Breast epithelium (tissue), 4 donors: ENCODE results near the gene SRGAP1. TPM values are rescaled to one million over a fixed set of nuclear protein-coding genes. Genes with fewer than 3 reads are reported as not detected.

ENCODE experiments used
- DNase-seq, 2 donors: peaks; one replicate each; pipeline ENCODE4 v3.0.0-alpha.2; 2019; ENCODE audit warnings: low spot score in 2 of 2
- H3K27ac ChIP-seq, 2 donors: fragments of 200-600 bp; sonication (generic) in 1 of 2; one replicate each; pipeline ENCODE4 v1.5.1; 2016 to 2019; ENCODE audit warnings: mild to moderate bottlenecking in 1 of 2
- H3K27me3 ChIP-seq, 2 donors: fragments of 200-600 bp; sonication (generic) in 1 of 2; one replicate each; pipeline versions ENCODE4 v1.5.1 to v1.6.0; 2017 to 2019; ENCODE audit warnings: control low read depth in 1 of 2, mild to moderate bottlenecking in 1 of 2
- H3K36me3 ChIP-seq: fragments of 200-600 bp; one replicate; pipeline ENCODE4 v1.5.1; 2019
- H3K4me1 ChIP-seq, 2 donors: fragments of 200-600 bp; sonication (generic); one replicate each; pipeline ENCODE4 v1.5.1; 2016 to 2019; ENCODE audit warnings: control low read depth in 1 of 2
- H3K4me3 ChIP-seq, 3 donors: fragments of 200-600 bp; sonication (generic); 1 replicate in 2 of 3; 2 replicates in 1 of 3; pipeline ENCODE4 v1.5.1; 2016 to 2019; ENCODE audit warnings: mild to moderate bottlenecking in 3 of 3, moderate library complexity in 2 of 3
- H3K9me3 ChIP-seq, 2 donors: fragments of 200-600 bp; sonication (generic) in 1 of 2; one replicate each; pipeline ENCODE4 v1.5.1; 2016 to 2019; ENCODE audit warnings: control low read depth in 1 of 2
- POLR2A ChIP-seq: fragments of 450-650 bp; IDR thresholded peaks from one replicate; pipeline ENCODE4 v1.6.1; 2016; ENCODE audit warnings: antibody characterized with exemption, mild to moderate bottlenecking, moderate library complexity
- POLR2AphosphoS5 ChIP-seq, 3 donors: sonication (generic); formaldehyde crosslinking; IDR thresholded peaks; one replicate each; pipeline ENCODE4 v1.6.1; 2017; ENCODE audit warnings: antibody characterized with exemption in 3 of 3
- intact Hi-C: fragments of 100-400 bp; cut with DNase I; formaldehyde crosslinking; loops from one replicate; pipeline ENCODE4 v1.15.1; 2023; ENCODE audit warnings: low total_unique reads
- total RNA-seq, 3 donors: library from RNA; depleted of rRNA; stranded (reverse); fragments of >200 nt; gene quantifications; one replicate each; pipeline ENCODE4 v1.1.0, GENCODE V29; 2016
- TF ChIP-seq, protein P1 (sequence below), 3 donors: fragments of 450-650 bp; IDR thresholded peaks; one replicate each; pipeline ENCODE4 v1.5.1; 2016 to 2017; ENCODE audit warnings: antibody characterized with exemption in 3 of 3, mild to moderate bottlenecking in 3 of 3, moderate library complexity in 3 of 3

The SRGAP1 gene
- total RNA-seq, 3 donors from 2014 or later: 20.3 to 58.7 (median 29.3) TPM

DNA sequence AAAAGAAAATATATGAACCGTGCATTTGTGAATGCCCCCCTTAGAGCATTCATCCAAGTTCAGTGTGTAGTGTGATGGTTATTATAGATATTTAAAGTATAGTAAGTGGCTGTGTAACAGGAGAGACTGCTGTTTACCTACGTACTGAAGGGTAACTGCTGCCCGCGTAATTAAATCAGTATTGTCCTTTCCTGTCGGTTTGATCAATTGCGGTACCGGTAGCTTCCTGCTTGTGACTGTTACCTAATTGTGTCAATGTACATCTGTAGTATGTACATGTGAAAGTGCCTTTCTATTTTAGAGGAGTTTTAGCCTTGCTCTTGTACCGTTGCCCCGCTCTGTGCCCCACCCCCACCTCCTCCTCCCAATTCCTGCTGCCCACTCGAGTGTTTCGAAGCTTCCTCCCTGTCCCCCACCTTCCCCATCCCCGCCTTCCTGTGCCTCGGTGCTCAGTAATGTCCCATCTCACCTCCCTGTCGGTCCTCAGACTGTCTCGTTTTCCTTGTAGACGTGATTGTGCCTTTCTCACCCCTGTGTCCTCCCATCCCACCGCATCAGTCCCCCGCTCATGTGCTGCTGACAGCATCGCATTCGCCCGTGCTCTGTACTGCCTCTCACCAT, 302.6 kb downstream of the SRGAP1 start:
- Histone ChIP-seq H3K27ac (no peak overlapping the region), H3K9me3 (no peaks in the 10 kb centered on the region), H3K36me3 (no peaks in the 10 kb centered on the region), H3K4me3 (no peak overlapping the region), H3K27me3 (no peaks in the 10 kb centered on the region), H3K4me1 (no peaks in the 10 kb centered on the region)
- intact Hi-C loops: no loop called here
- TF ChIP-seq, protein P1, sequence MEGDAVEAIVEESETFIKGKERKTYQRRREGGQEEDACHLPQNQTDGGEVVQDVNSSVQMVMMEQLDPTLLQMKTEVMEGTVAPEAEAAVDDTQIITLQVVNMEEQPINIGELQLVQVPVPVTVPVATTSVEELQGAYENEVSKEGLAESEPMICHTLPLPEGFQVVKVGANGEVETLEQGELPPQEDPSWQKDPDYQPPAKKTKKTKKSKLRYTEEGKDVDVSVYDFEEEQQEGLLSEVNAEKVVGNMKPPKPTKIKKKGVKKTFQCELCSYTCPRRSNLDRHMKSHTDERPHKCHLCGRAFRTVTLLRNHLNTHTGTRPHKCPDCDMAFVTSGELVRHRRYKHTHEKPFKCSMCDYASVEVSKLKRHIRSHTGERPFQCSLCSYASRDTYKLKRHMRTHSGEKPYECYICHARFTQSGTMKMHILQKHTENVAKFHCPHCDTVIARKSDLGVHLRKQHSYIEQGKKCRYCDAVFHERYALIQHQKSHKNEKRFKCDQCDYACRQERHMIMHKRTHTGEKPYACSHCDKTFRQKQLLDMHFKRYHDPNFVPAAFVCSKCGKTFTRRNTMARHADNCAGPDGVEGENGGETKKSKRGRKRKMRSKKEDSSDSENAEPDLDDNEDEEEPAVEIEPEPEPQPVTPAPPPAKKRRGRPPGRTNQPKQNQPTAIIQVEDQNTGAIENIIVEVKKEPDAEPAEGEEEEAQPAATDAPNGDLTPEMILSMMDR (IDR thresholded peaks at IDR 0.05): no peak
- TF ChIP-seq POLR2A (no peak), POLR2AphosphoS5 (IDR thresholded peaks at IDR 0.05) (no peak)
- no peak for DNase-seq

DNA sequence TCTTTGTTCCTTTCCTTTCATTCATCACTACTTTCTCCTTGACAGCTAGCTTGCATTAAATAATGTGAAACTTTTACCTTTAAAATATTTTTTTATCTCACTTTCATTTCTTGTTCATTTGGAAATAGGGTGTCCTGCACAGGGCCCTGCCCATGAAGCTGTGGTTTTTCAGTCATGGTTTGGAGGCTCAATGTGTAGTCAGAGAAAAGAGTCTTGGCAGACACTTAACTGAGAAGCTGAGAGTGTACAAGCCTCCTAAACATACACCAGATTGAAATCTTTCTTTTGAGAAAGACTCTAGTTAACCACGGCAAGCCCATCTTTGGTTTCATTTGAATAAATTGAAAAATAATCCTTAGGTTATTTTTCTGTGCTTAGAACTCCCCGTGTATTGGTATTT, 303.4 kb downstream of the SRGAP1 start:
- Histone ChIP-seq H3K4me3 (no peak overlapping the region), H3K36me3 (no peaks in the 10 kb centered on the region), H3K27me3 (no peaks in the 10 kb centered on the region), H3K4me1 (no peaks in the 10 kb centered on the region), H3K27ac (no peak overlapping the region), H3K9me3 (no peaks in the 10 kb centered on the region)
- intact Hi-C loops: no loop called here
- TF ChIP-seq, protein P1 (IDR thresholded peaks at IDR 0.05): no peak
- no peak for DNase-seq

DNA sequence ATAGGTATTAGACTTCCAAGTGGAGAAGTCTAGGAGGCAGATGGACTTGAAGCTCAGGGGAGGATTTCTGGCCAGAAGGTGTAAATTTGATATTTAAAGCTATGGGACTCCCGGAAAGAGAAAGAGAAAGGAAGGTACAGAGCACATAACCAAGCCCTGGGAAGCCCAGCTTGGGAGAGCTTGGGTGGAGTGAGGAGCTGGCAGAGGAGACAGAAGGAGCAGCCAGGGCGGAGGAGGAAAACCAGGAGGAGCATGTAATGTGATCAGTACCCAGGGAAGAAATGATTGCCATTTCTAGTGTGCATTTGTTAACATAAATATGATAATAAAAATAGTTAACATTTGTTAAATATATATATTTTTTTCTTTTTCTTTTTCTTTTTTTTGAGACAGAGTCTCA, 310.2 kb downstream of the SRGAP1 start:
- no peak overlapping the region for H3K4me3 ChIP-seq
- DNase-seq: no peak
- H3K4me1 ChIP-seq: no peaks in the 10 kb centered on the region
- H3K27me3 ChIP-seq: no peaks in the 10 kb centered on the region
- no peak overlapping the region for H3K27ac ChIP-seq
- intact Hi-C loops: no loop called here
- no peaks in the 10 kb centered on the region for H3K9me3 ChIP-seq
- TF ChIP-seq, protein P1 (IDR thresholded peaks at IDR 0.05): no peak
- H3K36me3 ChIP-seq: no peaks in the 10 kb centered on the region

DNA sequence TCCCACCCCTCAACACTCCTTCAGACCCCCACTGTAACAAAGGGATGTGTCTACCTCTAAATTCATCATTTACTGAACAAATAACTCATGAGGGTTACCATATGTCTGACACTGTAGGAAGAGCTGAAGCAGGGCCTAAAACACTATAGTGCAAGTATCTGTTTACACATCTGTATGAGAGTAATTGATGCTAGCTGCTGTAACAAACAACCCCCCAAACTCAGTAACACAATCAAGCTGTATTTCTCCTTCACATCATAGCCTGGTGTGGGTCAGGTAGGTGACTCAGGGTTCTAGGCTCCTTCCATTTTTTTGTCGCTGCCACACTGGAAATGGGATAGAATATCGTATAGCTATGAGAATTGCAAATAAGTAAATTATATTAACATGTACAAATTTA, 312.6 kb downstream of the SRGAP1 start:
- TF ChIP-seq POLR2AphosphoS5 (IDR thresholded peaks at IDR 0.05) (no peak), POLR2A (no peak)
- TF ChIP-seq, protein P1 (IDR thresholded peaks at IDR 0.05): no peak
- Histone ChIP-seq H3K27ac (no peak overlapping the region), H3K4me1 (no peaks in the 10 kb centered on the region), H3K27me3 (no peaks in the 10 kb centered on the region), H3K9me3 (no peaks in the 10 kb centered on the region), H3K36me3 (no peaks in the 10 kb centered on the region), H3K4me3 (no peak overlapping the region)
- no peak for DNase-seq
- intact Hi-C loops: no loop called here

DNA sequence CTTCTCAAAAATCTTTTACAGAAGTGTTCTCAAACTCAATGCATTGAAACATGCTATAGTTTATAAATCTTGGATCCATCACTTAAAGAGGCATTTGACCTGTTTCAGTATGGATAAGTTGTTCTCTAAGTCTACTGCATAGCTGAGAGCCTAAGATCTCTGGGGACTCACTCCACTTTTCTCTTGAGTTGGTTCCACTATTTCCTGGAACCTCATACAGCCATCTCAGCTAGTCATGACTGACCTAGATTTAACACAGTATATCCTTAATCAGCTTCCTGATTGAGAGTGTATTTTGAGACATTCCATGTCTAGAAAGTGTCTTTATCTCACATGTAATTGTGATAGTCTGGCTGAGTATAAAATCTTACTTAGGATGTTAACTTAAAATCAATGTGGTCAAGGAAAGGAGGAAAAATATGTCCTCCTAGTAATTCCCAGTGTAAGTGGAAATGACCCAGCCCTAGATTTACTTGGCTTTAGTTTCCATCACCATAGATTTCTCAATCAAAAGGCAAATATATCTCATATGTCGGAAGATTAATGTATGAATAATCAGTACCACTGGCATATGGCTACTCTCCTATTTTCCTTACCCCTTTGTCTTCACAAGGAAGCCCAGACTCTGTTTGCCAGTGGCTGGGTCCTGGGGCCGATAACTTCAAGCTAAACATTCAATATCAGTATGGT, 315.7 kb downstream of the SRGAP1 start:
- intact Hi-C loops: no loop called here
- H3K36me3 ChIP-seq: no peaks in the 10 kb centered on the region
- no peaks in the 10 kb centered on the region for H3K27me3 ChIP-seq
- no peak overlapping the region for H3K27ac ChIP-seq
- DNase-seq: no peak
- no peak overlapping the region for H3K4me3 ChIP-seq
- no peaks in the 10 kb centered on the region for H3K4me1 ChIP-seq
- H3K9me3 ChIP-seq: no peaks in the 10 kb centered on the region
- TF ChIP-seq POLR2AphosphoS5 (IDR thresholded peaks at IDR 0.05) (no peak), POLR2A (no peak)
- TF ChIP-seq, protein P1 (IDR thresholded peaks at IDR 0.05): no peak
